Right lung (tissue), 5 donors: Measurements from ENCODE around the gene NDUFS7. TPM values are rescaled to one million over a fixed set of nuclear protein-coding genes. Genes with fewer than 3 reads are reported as not detected.
"Not testable (repeated sequence)": the region's sequence is repeated elsewhere in the genome, so short reads cannot be mapped to it uniquely, and the experiment has no call there.

Source experiments
- DNase-seq, 2 donors: peaks; one replicate each; pipeline ENCODE4 v3.0.0-alpha.2; 2013
- polyA plus RNA-seq, 5 donors: library from polyadenylated mRNA; unstranded; fragments of 120-200 nt; gene quantifications; one replicate each; pipeline versions ENCODE4 v1.2.1 to v1.2.3, GENCODE V29; 2013; ENCODE audit warnings: inconsistent platforms in 1 of 5, low replicate concordance in 1 of 5; ENCODE audit not compliant: insufficient read length in 5 of 5, insufficient read depth in 1 of 5

Gene NDUFS7
- polyA plus RNA-seq, 5 donors, result 29.8 to 76.5 (median 37.8) TPM

DNA sequence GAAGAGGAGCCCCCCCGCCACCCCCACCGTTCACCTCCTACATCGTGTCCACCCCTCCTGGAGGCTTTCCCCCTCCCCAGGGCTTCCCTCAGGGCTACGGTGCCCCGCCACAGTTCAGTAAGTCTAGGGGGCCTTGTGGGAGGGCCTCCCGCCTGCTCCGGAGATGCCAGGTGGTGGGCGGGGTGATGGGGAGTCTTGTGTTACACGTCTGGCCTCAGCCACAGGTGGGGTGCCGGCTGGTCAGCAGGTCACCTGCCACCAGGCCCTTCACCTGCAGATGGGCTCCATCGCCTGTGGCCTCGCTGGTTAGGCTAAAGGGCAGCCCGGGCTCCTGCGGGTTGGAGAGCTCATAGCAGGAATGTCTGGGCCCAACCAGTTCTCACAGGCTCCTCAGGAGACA, 46.5 kb downstream of the NDUFS7 start:
- DNase-seq, result no peak

DNA sequence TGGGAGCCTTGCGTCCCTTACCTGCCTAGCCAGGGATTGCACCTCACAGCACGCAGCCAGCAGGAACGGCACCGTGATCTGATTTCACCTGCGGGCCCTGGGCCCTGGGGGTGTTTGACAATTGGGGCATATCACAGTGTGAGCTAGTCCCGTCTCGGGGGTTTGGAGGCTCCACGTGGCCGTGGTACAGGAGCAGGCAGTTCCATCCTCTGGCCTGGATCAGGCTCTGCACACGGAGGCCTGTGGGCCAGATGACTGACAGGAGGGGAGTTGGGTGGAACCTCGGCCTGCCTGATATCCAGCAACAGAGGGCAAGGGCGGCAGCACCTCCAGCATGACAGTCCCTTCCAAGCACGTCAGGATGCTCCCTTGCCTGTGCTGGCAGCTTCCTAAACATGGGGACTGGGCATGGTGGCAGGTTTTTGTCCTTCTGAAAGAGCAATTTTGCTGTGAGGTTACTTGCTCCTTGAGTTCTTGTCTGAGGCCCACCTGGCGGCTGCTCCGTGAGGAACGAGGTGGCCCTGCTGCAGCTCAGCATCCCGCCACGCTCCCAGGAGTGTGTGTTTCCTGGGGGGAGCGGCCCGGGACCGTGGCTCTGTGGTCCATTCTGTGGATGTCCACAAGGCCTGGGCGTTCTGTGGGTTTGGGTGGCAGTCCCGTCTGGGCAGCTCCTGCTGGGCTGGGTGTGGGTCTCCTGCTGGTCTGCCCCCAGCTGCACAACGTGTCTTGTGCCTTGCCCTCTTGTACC, 48.2 kb downstream of the NDUFS7 start:
- no peak for DNase-seq

DNA sequence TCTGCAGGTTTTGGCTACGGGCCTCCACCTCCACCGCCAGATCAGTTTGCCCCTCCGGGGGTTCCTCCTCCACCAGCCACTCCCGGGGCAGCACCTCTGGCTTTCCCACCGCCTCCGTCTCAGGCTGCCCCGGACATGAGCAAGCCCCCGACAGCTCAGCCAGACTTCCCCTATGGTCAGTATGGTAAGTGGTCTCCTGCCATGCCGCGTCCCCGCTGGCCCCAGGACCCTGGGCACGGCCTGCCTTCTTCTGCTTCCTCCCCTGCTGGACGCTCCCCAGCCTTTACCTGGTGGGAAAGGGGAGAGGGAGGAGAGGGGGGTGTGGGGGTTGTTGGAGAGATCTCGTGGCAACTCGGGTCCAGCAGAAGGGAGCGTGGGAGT, 48.8 kb downstream of the NDUFS7 start:
- DNase-seq, result no peak

DNA sequence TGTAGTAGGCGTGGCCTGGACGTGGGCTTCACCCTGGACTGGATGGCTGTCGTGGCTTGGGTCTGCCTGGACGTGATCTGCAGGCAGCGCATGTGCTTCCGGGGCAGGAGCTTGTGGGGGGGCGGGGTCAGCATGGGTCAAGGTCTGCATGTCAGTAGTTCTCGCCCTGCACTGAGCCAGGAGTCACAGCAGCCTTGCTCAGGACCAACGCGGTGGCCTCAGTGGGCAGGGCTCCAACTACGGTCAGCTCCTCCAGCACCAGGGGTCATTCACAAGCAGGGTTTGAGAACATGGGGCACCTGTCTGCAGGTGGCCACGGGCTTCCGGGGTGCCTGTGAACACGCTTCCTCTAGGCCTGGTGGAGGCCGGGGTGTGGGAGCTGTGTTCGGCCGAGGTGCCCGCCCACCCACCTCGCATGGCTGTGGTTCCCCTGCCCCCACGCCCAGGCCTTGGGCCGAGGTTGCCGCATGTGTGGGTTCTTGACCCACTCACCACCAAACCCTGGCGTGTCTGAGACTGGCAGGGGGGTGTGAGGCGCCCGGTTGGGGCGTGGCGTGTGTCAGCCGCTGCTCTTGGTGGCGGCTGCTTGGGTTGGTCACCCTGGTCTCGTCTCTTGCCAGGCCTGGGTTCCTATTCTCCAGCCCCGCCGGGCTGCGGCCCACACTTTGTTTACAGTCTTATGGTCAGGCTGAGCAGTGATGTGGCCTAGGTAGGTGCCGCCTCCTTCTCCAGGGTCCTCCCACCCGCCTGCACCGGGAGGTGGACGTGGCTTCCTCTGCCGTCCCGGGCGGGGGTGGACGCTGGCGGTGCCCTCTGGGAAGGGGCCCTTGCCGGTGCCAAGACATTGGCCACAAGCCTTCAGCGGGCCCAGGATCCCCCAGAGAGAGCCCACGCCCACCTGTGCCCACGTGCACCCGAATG, 49.7 kb downstream of the NDUFS7 start:
- no peak for DNase-seq

- DNase-seq, result no peak
These were observed 50.3 kb downstream of the NDUFS7 start for GRCh38 chr19:1434040-1434366.

DNA sequence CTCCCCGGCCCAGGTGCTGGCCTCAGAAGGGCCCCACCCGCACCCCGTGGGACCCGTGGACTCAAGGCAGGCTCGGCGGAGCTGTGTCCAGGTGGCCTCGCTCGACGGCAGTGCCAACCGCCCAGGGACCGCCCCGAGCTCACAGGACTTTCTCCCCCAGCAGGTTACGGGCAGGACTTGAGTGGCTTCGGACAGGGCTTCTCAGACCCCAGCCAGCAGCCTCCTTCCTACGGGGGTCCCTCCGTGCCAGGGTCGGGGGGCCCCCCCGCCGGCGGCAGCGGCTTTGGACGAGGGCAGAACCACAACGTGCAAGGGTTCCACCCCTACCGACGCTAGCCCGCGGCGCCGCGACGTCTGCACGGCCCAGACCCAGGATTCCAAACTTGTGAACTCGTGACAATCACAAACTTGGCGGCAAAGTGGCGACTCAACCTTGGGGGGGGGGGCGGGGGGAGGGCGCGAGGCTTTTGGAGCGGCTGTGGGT, 50.9 kb downstream of the NDUFS7 start:
- no peak for DNase-seq

DNA sequence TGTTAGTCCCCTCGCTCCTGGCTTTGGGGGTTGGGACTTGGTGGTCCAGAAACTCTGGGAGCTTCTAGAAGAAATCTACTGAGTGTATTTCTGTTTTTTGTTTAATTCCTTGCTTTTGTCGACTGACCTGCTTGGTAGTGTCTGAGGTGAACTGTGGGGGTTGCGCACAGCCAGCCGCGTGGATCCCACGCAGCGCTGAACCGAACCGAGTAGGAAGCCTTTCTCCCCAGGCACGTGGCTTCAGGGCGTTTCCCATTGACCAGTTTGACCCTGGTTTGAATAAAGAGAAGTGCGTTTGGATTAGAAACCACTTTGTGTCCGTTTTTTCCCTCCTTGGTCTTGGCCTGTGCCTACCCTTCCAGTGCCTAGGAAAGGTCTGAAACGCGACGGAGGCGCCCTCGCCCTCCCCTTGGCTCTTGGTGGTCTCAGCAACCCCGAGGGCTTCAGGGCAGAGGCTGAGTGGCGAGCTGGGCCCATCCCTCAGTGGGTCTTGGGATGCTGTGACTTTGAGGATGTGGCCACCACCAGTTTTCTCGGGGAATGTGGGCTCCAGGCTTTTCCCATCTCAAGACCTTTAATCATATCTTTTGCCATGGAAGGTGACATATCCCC, 51.8 kb downstream of the NDUFS7 start:
- DNase-seq, result no peak

DNA sequence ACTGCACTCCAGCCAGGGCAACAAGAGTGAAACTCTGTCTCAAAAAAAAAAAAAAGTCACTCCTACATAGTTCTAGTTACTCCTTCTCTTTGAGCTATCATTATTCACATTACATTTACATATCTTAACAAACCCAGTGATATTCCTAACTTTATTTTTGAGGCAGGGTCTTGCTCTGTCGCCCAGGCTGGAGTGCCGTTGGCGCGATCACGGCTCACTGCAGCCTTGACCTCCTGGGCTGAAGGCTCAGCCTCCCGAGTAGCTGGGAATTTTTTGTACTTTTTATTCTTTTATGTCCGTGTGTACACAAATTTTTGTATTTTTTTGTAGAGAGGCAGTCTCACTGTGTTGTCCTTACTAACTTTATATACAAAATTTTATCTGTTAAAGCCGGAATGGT, 53.9 kb downstream of the NDUFS7 start:
- no peak for DNase-seq

DNA sequence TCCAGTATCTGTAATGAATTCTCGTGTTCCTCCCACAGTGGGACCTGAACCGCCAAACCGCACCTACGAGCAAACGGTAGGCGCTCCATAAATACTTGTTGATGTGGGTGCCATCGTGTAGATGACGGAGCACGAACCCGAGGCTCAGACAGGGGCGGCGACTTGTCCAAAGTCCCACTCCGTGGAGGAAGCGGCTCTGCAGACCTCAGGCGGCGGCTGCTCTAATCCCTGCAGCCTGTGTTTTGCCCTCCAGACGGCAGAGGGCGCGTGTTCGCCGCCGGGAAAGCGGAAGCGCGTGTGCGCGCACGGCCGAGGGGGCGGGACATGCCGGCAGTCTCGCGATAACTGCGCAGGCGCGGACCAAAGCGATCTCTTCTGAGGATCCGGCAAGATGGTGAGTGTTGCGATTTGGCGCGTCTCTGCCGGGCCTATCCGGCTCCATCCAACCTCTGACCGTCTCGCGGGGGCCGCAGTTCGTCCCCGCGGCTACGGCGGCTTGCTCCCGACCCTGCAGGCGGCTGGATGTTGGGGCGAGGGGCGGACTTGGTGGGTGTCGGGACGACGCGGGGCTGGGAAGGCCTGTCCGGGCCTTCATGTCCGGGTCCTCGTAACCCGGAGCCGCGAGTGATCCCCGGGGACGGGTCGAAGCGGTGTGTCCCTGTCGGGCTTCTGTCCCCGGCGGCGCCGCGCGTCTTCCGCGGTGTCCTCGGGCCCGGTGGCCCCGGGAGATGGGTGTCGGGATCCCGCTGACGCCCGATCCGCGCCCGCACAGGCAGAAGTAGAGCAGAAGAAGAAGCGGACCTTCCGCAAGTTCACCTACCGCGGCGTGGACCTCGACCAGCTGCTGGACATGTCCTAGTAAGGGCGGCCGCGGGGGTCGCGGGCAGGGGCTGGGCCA, 54.6 kb downstream of the NDUFS7 start, which contains the start of gene RPS15:
TSS of gene RPS15 (plus strand) at position 362 of the 898 bp plus-strand sequence. CDS start at position 392, 30 bp downstream.
- DNase-seq, result peak; percentile 97 to 98

DNA sequence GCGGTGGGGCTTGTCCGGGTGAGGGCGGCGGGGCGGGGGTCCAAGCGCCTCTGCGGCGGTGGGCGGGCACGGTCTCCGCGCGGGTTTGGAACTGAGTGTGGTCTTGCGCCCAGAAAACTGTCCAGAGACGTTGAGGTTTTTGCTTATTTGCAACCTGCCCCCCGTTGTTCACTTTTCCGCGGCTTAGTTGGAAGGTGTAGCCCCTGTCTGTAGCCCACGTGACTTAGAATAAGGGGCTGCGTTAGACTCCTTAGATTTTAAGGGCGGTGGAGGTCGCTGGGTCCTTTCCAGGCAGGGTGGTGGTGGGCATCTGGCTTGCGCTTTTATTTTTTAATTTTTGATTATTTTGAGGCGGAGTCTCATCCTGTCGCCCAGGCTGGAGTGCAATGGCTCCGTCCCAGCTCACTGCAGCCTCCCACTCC, 55.2 kb downstream of the NDUFS7 start:
- no peak for DNase-seq

DNA sequence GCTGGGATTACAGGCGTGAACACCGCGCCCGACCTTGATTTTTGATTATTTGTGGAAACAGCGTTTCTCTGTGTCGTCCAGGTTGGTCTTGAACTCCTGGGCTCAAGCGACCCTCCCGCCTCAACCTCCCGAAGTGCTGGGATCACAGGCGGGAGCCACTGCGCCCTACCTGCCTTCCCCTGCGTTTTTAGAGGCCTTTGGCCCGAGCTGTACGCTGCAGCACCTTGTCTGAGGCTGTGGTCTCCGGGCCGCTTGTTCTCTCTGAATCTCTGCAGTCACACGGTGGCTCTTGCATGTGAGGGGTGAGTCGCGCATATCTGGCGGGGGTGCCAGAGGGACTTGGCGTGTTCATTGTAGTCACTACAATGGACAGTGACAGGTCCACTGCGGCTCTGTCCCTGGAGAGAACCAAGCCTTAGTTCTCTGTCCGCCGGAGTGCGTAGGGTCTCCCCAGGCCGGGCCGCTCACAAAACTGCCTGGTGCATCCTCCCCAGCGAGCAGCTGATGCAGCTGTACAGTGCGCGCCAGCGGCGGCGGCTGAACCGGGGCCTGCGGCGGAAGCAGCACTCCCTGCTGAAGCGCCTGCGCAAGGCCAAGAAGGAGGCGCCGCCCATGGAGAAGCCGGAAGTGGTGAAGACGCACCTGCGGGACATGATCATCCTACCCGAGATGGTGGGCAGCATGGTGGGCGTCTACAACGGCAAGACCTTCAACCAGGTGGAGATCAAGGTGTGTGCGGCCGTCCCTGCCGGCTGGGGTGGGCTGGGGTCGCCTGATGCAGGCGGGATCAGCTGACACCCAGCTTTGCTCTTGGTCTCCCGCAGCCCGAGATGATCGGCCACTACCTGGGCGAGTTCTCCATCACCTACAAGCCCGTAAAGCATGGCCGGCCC, 56.1 kb downstream of the NDUFS7 start:
- not testable (repeated sequence) for DNase-seq

DNA sequence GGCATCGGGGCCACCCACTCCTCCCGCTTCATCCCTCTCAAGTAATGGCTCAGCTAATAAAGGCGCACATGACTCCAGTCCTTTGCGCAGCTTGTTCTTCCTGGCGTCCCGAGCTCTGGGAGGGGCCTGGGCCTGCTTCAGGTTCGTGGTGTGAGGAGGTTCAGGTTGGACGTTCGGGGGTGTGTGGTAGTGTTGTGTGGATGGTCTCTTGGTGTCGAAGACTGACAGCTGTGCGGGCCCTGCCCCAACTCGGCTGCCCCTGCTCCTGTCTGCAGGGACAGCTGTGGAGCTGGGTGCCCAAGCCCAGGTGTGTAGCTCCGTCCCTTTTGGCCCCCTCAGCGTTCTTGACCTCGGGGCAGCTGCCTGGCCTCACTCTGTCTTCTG, 56.7 kb downstream of the NDUFS7 start:
- DNase-seq, result no peak

DNA sequence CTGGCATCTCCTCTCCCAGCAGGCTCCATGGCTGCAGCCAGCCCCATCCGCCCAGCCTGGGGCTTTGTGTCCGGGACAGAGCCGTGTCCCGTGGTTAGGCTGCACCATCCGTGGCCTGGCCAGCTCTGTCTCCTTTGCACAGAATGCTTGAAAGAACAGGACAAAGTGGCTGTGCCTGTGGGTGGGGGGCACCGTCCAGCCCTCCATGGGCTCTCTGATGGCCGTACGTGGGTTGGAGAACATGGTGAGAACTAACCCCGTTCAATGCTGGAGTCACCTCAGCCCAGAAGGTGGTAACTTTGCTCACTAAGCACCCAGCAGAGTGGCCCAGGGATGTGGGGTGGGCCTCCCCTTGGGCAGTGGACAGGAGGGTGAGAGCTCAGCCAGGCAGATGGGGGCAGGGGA, 57.3 kb downstream of the NDUFS7 start:
- no peak for DNase-seq

GRCh38 chr19:1441677-1442438, 58.2 kb downstream of the NDUFS7 start:
- DNase-seq, result no peak

Other genes with a start within 250 kb of the NDUFS7 start
- gene SBNO2, start 209.6 kb upstream of the NDUFS7 start, polyA plus RNA-seq, result 10 to 100 TPM; 16.7 to 26.3 (median 17.9) TPM
- 10 to 100 TPM; 40.7 to 59.5 (median 46.3) TPM for gene STK11, start 178.1 kb upstream of the NDUFS7 start, polyA plus RNA-seq
- 1 to 10 TPM in 4 of 5 donors, under 1 TPM in 1; 0.97 to 2.5 (median 1.5) TPM for gene CBARP, start 145.9 kb upstream of the NDUFS7 start, polyA plus RNA-seq
- gene ATP5F1D, start 142.2 kb upstream of the NDUFS7 start, polyA plus RNA-seq, result 100 to 1,000 TPM in 1 of 5 donors, 10 to 100 TPM in 4; 47.3 to 131 (median 76.0) TPM
- 10 to 100 TPM; 29.5 to 67.9 (median 40.8) TPM for gene MIDN, start 135.3 kb upstream of the NDUFS7 start, polyA plus RNA-seq
- gene CIRBP, start 114.6 kb upstream of the NDUFS7 start, polyA plus RNA-seq, result 1,000 to 10,000 TPM in 1 of 5 donors, 100 to 1,000 TPM in 4; 774 to 1,053 (median 920) TPM
- 10 to 100 TPM in 4 of 5 donors, 1 to 10 TPM in 1; 8.9 to 32.2 (median 17.2) TPM for gene FAM174C, start 108.4 kb upstream of the NDUFS7 start, polyA plus RNA-seq
- 1 to 10 TPM in 2 of 5 donors, under 1 TPM in 3; 0.66 to 2.1 (median 0.84) TPM for gene EFNA2, start 98.0 kb upstream of the NDUFS7 start, polyA plus RNA-seq
- 10 to 100 TPM; 18.6 to 42.1 (median 22.2) TPM for gene GAMT, start 17.6 kb downstream of the NDUFS7 start, polyA plus RNA-seq
- 100 to 1,000 TPM in 1 of 5 donors, 10 to 100 TPM in 4; 86.4 to 104 (median 87.9) TPM for gene DAZAP1, start 23.7 kb downstream of the NDUFS7 start, polyA plus RNA-seq
- 1,000 to 10,000 TPM in 1 of 5 donors, 100 to 1,000 TPM in 4; 535 to 1,164 (median 663) TPM for gene RPS15, start 54.5 kb downstream of the NDUFS7 start, polyA plus RNA-seq
- 1 to 10 TPM in 2 of 5 donors, under 1 TPM in 3; 0.57 to 1.2 (median 0.71) TPM for gene APC2, start 66.2 kb downstream of the NDUFS7 start, polyA plus RNA-seq
- gene C19orf25, start 95.3 kb downstream of the NDUFS7 start, polyA plus RNA-seq, result 10 to 100 TPM; 17.4 to 34.7 (median 20.9) TPM
- 1 to 10 TPM; 2.7 to 6.0 (median 3.7) TPM for gene PCSK4, start 106.4 kb downstream of the NDUFS7 start, polyA plus RNA-seq
- 1 to 10 TPM; 2.4 to 6.7 (median 3.9) TPM for gene REEP6, start 107.3 kb downstream of the NDUFS7 start, polyA plus RNA-seq
- gene ADAMTSL5, start 129.1 kb downstream of the NDUFS7 start, polyA plus RNA-seq, result 1 to 10 TPM in 1 of 5 donors, under 1 TPM in 4; 0.38 to 1.2 (median 0.54) TPM
- under 1 TPM; 0.14 to 0.53 (median 0.28) TPM for gene PLK5, start 140.2 kb downstream of the NDUFS7 start, polyA plus RNA-seq
- gene MEX3D, start 184.4 kb downstream of the NDUFS7 start, polyA plus RNA-seq, result 10 to 100 TPM; 17.1 to 42.8 (median 25.2) TPM
- gene MBD3, start 209.0 kb downstream of the NDUFS7 start, polyA plus RNA-seq, result 10 to 100 TPM; 35.7 to 87.1 (median 46.5) TPM
- gene UQCR11, start 221.6 kb downstream of the NDUFS7 start, polyA plus RNA-seq, result 100 to 1,000 TPM in 1 of 5 donors, 10 to 100 TPM in 4; 55.7 to 119 (median 83.2) TPM